DND-41 (cell line): ENCODE results near the gene RASL12.

Experiments
- ATAC-seq: fragments of 200-7000 bp; cut with Tn5 transposase; 3 replicates; pipeline ENCODE4 v1.9.1; 2021; ENCODE audit warnings: low read depth; ENCODE audit not compliant: insufficient read depth
- DNase-seq: peaks from one replicate; pipeline ENCODE4 v3.0.0-alpha.2; 2020
- H2AFZ ChIP-seq: 2 replicates; pipeline ENCODE4 v1.6.0; 2012; ENCODE audit warnings: low read depth, low read length
- H3K27ac ChIP-seq: 2 replicates; pipeline ENCODE4 v1.5.1; 2012; ENCODE audit warnings: low read length, inconsistent platforms
- H3K27me3 ChIP-seq: fragments of 200-600 bp; sonication (generic); 2 replicates; pipeline ENCODE4 v1.6.0; 2012; ENCODE audit warnings: low read length, mild to moderate bottlenecking, inconsistent platforms; ENCODE audit not compliant: insufficient read depth, poor library complexity
- H3K36me3 ChIP-seq: 2 replicates; pipeline ENCODE4 v1.5.1; 2012; ENCODE audit warnings: low read length, inconsistent platforms; ENCODE audit not compliant: insufficient read depth
- H3K4me1 ChIP-seq: 2 replicates; pipeline ENCODE4 v1.5.1; 2012; ENCODE audit warnings: mild to moderate bottlenecking, low read length; ENCODE audit not compliant: insufficient read depth
- H3K4me2 ChIP-seq: 2 replicates; pipeline ENCODE4 v1.6.0; 2012; ENCODE audit warnings: mild to moderate bottlenecking, moderate library complexity, low read length, inconsistent platforms; ENCODE audit not compliant: insufficient read depth
- H3K4me3 ChIP-seq, 2 experiments: fragments of 200-600 bp in 1 of 2; shearing (Covaris generic) in 1 of 2; 2 replicates each; pipeline ENCODE4 v1.5.1; 2012 to 2016; ENCODE audit warnings: inconsistent platforms in 2 of 2, low read length in 2 of 2, mild to moderate bottlenecking in 2 of 2, low read depth in 1 of 2, moderate library complexity in 1 of 2
- H3K79me2 ChIP-seq: 2 replicates; pipeline ENCODE4 v1.6.0; 2012; ENCODE audit warnings: low read length, inconsistent platforms; ENCODE audit not compliant: insufficient read depth
- H3K9ac ChIP-seq: 2 replicates; pipeline ENCODE4 v1.6.0; 2012; ENCODE audit warnings: low read depth, mild to moderate bottlenecking, inconsistent platforms, low read length, moderate library complexity
- H3K9me3 ChIP-seq: 2 replicates; pipeline ENCODE4 v1.5.1; 2012; ENCODE audit warnings: low read length, moderate library complexity, mild to moderate bottlenecking, inconsistent platforms; ENCODE audit not compliant: insufficient read depth, severe bottlenecking
- H4K20me1 ChIP-seq: 2 replicates; pipeline ENCODE4 v1.6.0; 2012; ENCODE audit warnings: low read length; ENCODE audit not compliant: insufficient read depth
- EZH2 ChIP-seq: IDR thresholded peaks from 3 replicates; pipeline ENCODE4 v1.6.1; 2012; ENCODE audit warnings: borderline replicate concordance, low read depth, mild to moderate bottlenecking, moderate library complexity, low read length, inconsistent platforms; ENCODE audit not compliant: severe bottlenecking
- TF ChIP-seq, protein P1 (sequence below): IDR thresholded peaks from 2 replicates; pipeline ENCODE4 v1.5.1; 2012; ENCODE audit warnings: borderline replicate concordance, low read length, moderate library complexity, mild to moderate bottlenecking; ENCODE audit not compliant: poor library complexity, severe bottlenecking; ENCODE audit errors: extremely low read depth

The RASL12 gene

DNA sequence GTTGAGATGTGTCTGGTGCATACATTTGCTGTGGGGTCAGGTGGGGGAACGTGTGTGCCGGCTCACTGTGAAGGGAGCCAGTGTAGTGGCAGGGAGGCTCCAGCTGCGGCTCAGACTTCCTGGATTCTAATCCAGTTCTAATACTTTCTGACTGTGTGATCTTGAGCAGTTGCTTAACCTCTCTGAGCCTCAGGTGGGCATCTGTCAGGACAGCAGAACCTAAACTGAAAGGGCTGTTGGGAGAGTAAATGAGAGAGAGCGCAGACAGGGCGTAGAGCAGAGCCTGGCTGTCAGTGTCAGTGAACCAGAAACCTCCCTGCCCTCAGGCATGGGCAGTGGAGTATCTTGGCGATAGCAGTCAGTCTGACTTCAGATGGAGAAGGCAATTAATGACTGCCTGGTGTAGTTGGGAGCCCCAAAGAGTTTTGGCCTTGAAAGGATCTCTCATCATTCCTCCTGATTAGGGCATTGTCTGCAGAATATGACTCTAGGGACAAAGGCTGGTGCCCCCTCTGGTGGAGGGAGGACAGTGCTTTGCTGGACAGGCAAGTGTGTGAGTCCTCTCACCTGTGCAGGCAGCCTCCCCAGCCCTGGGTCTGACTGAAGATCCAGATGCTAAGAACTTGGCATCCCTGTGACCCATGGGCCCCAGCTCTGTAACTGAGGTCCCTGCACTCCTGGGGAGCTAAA, 18.3 kb upstream of the RASL12 start:
- peak; percentile 28 for DNase-seq
- Histone ChIP-seq H3K9ac (no peak overlapping the region), H2AFZ (no peak overlapping the region), H3K79me2 (no peaks in the 10 kb centered on the region), H3K27me3 (peaks cover 4% of the 10 kb centered on the region), H3K4me3 (no peak overlapping the region), H3K4me1 (peaks cover 15% of the 10 kb centered on the region), H3K36me3 (no peaks in the 10 kb centered on the region), H3K9me3 (no peaks in the 10 kb centered on the region), H3K4me2 (no peak overlapping the region), H4K20me1 (no peaks in the 10 kb centered on the region), H3K27ac (no peak overlapping the region)
- TF ChIP-seq, protein P1, sequence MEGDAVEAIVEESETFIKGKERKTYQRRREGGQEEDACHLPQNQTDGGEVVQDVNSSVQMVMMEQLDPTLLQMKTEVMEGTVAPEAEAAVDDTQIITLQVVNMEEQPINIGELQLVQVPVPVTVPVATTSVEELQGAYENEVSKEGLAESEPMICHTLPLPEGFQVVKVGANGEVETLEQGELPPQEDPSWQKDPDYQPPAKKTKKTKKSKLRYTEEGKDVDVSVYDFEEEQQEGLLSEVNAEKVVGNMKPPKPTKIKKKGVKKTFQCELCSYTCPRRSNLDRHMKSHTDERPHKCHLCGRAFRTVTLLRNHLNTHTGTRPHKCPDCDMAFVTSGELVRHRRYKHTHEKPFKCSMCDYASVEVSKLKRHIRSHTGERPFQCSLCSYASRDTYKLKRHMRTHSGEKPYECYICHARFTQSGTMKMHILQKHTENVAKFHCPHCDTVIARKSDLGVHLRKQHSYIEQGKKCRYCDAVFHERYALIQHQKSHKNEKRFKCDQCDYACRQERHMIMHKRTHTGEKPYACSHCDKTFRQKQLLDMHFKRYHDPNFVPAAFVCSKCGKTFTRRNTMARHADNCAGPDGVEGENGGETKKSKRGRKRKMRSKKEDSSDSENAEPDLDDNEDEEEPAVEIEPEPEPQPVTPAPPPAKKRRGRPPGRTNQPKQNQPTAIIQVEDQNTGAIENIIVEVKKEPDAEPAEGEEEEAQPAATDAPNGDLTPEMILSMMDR = peak; percentile 44
- TF ChIP-seq EZH2 = no peak
- ATAC-seq = 0 out of 3 replicates have a peak, but pooled peaks have one; percentile 23

DNA sequence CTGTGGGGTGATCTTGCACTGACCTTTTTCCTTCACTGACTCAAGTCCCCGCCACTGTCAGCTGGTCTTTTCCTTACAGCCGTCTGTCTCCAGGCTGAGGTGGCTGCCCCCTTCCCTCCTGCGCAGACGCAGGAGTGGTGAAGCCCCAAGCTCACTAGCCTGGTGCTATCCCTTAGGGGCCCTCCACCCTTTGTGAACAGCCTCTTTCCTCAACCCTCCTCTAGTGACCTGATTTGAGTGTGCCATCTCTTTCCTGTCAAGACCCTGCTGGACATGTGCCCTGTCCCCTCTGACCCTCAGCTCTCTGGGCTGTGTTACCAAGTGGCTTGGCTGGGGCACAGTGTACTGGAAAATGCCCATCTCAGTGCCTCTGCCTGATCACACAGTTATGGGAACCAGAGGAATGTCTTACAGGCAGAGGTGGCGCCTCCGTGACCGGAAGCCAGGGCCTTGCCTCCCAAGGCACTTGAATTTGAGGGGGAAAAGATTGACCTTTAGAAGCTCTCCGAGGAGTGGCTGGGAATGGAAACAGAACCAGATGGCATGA, 17.5 kb upstream of the RASL12 start:
- H3K4me3 ChIP-seq = no peak overlapping the region
- no peaks in the 10 kb centered on the region for H3K79me2 ChIP-seq
- H3K4me1 ChIP-seq = peaks cover 15% of the 10 kb centered on the region
- no peak overlapping the region for H3K4me2 ChIP-seq
- TF ChIP-seq EZH2 = no peak
- TF ChIP-seq, protein P1 = no peak
- ATAC-seq (no peak), DNase-seq (no peak)
- H3K36me3 ChIP-seq = no peaks in the 10 kb centered on the region
- H2AFZ ChIP-seq = no peak overlapping the region
- H3K9ac ChIP-seq = no peak overlapping the region
- no peaks in the 10 kb centered on the region for H3K9me3 ChIP-seq
- H3K27ac ChIP-seq = no peak overlapping the region
- no peaks in the 10 kb centered on the region for H4K20me1 ChIP-seq
- peaks cover 4% of the 10 kb centered on the region for H3K27me3 ChIP-seq

DNA sequence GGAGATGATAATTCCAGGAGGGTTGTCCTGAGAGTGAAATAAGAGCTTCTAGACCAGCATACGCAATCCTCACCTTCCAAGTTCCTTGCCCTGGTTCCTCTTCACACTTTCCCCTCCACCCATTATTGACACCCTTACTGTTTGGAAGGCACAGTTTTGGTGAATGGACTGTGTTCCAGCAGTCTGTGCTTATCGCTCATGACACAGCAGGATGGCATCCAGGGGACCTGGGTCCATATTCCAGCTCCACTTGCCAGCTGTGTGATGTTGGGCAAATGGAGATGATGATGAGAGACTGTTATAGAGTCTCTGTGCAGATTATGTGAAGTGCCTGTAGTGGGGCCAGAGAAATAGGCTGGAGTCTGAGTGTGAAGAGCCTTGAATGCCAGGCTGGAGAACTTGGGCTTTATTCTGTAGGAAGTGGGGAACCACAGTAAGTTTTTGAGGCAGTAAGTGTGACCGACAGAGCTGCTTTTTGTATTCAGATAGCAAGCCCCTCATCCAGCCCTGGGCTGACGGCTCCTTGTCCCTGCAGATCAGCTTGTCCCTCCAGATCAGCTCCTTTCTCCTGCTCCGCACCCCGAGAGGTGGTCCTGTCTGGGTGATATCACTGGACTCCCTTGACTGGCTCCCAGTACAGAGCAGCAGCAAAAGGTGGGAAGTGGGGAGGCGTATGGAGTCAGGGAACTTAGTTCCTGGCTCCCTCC, 16.9 kb upstream of the RASL12 start:
- TF ChIP-seq, protein P1 = no peak
- TF ChIP-seq EZH2 = no peak
- Histone ChIP-seq H3K79me2 (no peaks in the 10 kb centered on the region), H4K20me1 (no peaks in the 10 kb centered on the region), H3K9me3 (no peaks in the 10 kb centered on the region), H3K4me2 (no peak overlapping the region), H3K27me3 (peaks cover 4% of the 10 kb centered on the region), H2AFZ (no peak overlapping the region), H3K9ac (no peak overlapping the region), H3K4me3 (no peak overlapping the region), H3K36me3 (no peaks in the 10 kb centered on the region), H3K27ac (no peak overlapping the region), H3K4me1 (peaks cover 15% of the 10 kb centered on the region)
- DNase-seq (no peak), ATAC-seq (no peak)
